Measurements from ENCODE around the gene IGDCC3.

The IGDCC3 gene

DNA sequence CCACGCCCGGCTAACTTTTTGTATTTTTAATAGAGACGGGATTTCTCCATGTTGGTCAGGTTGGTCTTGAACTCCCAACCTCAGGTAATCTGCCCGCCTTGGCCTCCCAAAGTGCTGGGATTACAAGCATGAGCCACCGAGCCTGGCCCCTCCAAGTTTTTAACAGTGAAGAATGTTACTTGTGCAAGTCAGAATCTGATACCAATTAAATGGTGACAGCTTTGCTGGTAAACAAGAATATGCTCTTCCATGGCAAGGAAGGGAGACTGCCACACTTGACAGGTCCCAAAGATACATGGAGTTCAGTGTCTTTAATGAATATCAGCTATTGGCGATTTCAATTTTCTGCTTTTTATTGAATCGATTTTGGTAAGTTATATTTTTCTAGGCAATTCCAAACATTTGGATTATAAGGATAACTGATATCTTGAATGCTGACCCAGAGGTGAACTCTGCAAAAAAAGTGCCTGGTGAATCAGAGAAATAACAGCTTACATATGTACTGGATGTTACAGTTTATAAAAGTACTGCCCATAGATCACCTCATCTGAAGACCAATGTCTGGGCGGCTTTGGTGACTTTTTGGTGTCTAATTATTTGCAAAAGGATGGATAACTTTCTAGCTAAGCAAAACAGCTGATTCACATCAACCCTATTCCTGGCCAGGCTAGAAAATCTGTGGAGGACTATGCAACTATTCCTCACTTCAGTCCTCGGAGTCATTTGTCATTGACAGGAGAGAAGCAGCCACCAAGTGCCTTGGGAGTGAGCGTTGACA lies 92.3 kb downstream of the IGDCC3 start:
- no peak for DNase-seq

- no peak for DNase-seq
These were observed 99.3 kb downstream of the IGDCC3 start for GRCh38 chr15:65278480-65278879.

Data from activated CD4-positive, alpha-beta T cell treated with anti-CD3 and anti-CD28 coated beads, Interleukin-2, amount 50 U/mL, for 4 hours (primary cell).